DMS114 treated with DMSO at 0.1 percent for 48 hours (cell line): Measurements from ENCODE around the gene SRC.

Source experiments
- DNase-seq: peaks from one replicate; lab custom pipeline; 2025; ENCODE audit not compliant: unreplicated experiment; lab: John Stamatoyannopoulos, UW

The SRC gene

GRCh38 chr20:37315021-37315451 is 30.9 kb upstream of the SRC start:
- DNase-seq: no peak

GRCh38 chr20:37315452-37316110 is 30.4 kb upstream of the SRC start:
- no peak for DNase-seq

- DNase-seq: no peak
Measured at GRCh38 chr20:37316116-37316774, 29.7 kb upstream of the SRC start.

GRCh38 chr20:37316775-37317170 is 29.2 kb upstream of the SRC start:
- DNase-seq: no peak

- DNase-seq: no peak
Measured at GRCh38 chr20:37317316-37317715, 28.6 kb upstream of the SRC start.

GRCh38 chr20:37317994-37318640 is 27.8 kb upstream of the SRC start:
- no peak for DNase-seq

- DNase-seq: no peak
Measured at GRCh38 chr20:37319151-37319671, 26.7 kb upstream of the SRC start.

- DNase-seq: no peak
Measured at GRCh38 chr20:37323985-37324384, 22.0 kb upstream of the SRC start.

GRCh38 chr20:37325206-37325605 is 20.7 kb upstream of the SRC start:
- no peak for DNase-seq

GRCh38 chr20:37326666-37327065 is 19.3 kb upstream of the SRC start:
- no peak for DNase-seq

GRCh38 chr20:37327748-37328147 is 18.2 kb upstream of the SRC start:
- no peak for DNase-seq

- no peak for DNase-seq
Measured at GRCh38 chr20:37328149-37328945, 17.6 kb upstream of the SRC start.

GRCh38 chr20:37329481-37330165 is 16.3 kb upstream of the SRC start:
- DNase-seq: no peak

- DNase-seq: no peak
Measured at GRCh38 chr20:37330316-37330715, 15.6 kb upstream of the SRC start.

- DNase-seq: no peak
Measured at GRCh38 chr20:37331060-37331857, 14.7 kb upstream of the SRC start.

- DNase-seq: no peak
Measured at GRCh38 chr20:37333130-37333847, 12.7 kb upstream of the SRC start.

- no peak for DNase-seq
Measured at GRCh38 chr20:37333848-37334318, 12.1 kb upstream of the SRC start.

GRCh38 chr20:37334450-37334849 is 11.5 kb upstream of the SRC start:
- no peak for DNase-seq
